Neural cell (in vitro differentiated cells): Measurements from ENCODE around the gene CYP2E1. TPM values are rescaled to one million over a fixed set of nuclear protein-coding genes. Genes with fewer than 3 reads are reported as not detected.

ENCODE experiments used
- H2AFZ ChIP-seq: fragments of 200-600, 300-800 bp; sonication (generic), shearing (Covaris generic); 2 replicates; pipeline ENCODE4 v1.6.0; 2014; ENCODE audit warnings: low read depth, mild to moderate bottlenecking, antibody characterized with exemption, low read length, moderate library complexity
- H3F3A ChIP-seq: fragments of 200-600 bp; shearing (Covaris generic); 2 replicates; pipeline ENCODE4 v1.6.1; 2016; ENCODE audit warnings: mild to moderate bottlenecking, moderate library complexity, mixed read lengths, antibody characterized with exemption, low read length; ENCODE audit not compliant: insufficient read depth, poor library complexity, severe bottlenecking
- H3K27ac ChIP-seq: fragments of 200-600, 300-800 bp; sonication (generic), shearing (Covaris generic); 2 replicates; pipeline ENCODE4 v1.5.1; 2014; ENCODE audit warnings: mild to moderate bottlenecking, low read length, moderate library complexity
- H3K27me3 ChIP-seq: fragments of 300-800, 200-600 bp; sonication (generic), shearing (Covaris generic); 2 replicates; pipeline ENCODE4 v1.6.0; 2014; ENCODE audit warnings: mild to moderate bottlenecking, low read depth, low read length, moderate library complexity; ENCODE audit not compliant: insufficient read depth
- H3K36me3 ChIP-seq: fragments of 300-800, 200-600 bp; sonication (generic), shearing (Covaris generic); 2 replicates; pipeline ENCODE4 v1.5.1; 2014; ENCODE audit warnings: mild to moderate bottlenecking, antibody characterized with exemption, low read length, moderate library complexity; ENCODE audit not compliant: insufficient read depth
- H3K4me2 ChIP-seq: fragments of 300-800, 200-600 bp; sonication (generic), shearing (Covaris generic); 2 replicates; pipeline ENCODE4 v1.6.0; 2014; ENCODE audit warnings: mild to moderate bottlenecking, low read length
- H3K4me3 ChIP-seq: fragments of 300-800, 200-600 bp; sonication (generic), shearing (Covaris generic); 2 replicates; pipeline ENCODE4 v1.5.1; 2014; ENCODE audit warnings: mild to moderate bottlenecking, low read length, moderate library complexity
- H3K79me2 ChIP-seq: fragments of 200-600 bp; shearing (Covaris generic); replicated peaks from 2 replicates; pipeline ENCODE4 v1.6.0; 2014; ENCODE audit warnings: mild to moderate bottlenecking, low read length, moderate library complexity; ENCODE audit not compliant: insufficient read depth
- H3K9ac ChIP-seq: fragments of 300-800, 200-600 bp; sonication (generic), shearing (Covaris generic); 2 replicates; pipeline ENCODE4 v1.6.1; 2016; ENCODE audit warnings: mild to moderate bottlenecking, low read length, mixed read lengths
- H3K9me2 ChIP-seq: fragments of 200-600 bp; shearing (Covaris generic); 2 replicates; pipeline ENCODE4 v1.6.1; 2016; ENCODE audit warnings: mild to moderate bottlenecking, low read length, mixed read lengths; ENCODE audit not compliant: insufficient read depth
- H3K9me3 ChIP-seq: fragments of 200-600, 300-800 bp; sonication (generic), shearing (Covaris generic); 2 replicates; pipeline ENCODE4 v1.6.1; 2016; ENCODE audit warnings: mild to moderate bottlenecking, mixed run types, low read length, moderate library complexity, mixed read lengths
- H4K20me1 ChIP-seq: fragments of 200-600 bp; shearing (Covaris generic); 2 replicates; pipeline ENCODE4 v1.6.1; 2016; ENCODE audit warnings: mild to moderate bottlenecking, mixed run types; ENCODE audit not compliant: insufficient read depth
- CTCF ChIP-seq: fragments of 450-650 bp; IDR thresholded peaks from 2 replicates; pipeline ENCODE4 v1.5.1; 2014; ENCODE audit warnings: antibody characterized with exemption, mild to moderate bottlenecking, moderate library complexity; ENCODE audit not compliant: poor library complexity, severe bottlenecking
- EP300 ChIP-seq: fragments of 450-650 bp; conservative IDR thresholded peaks from 2 replicates; pipeline ENCODE4 v1.6.1; 2014; ENCODE audit warnings: antibody characterized with exemption, mild to moderate bottlenecking, moderate library complexity; ENCODE audit not compliant: poor library complexity, severe bottlenecking
- EZH2 ChIP-seq: fragments of 200-600, 300-800 bp; shearing (Covaris generic), sonication (generic); IDR thresholded peaks from 2 replicates; pipeline ENCODE4 v1.6.1; 2014; ENCODE audit warnings: antibody characterized with exemption, low read length, borderline replicate concordance, mild to moderate bottlenecking; ENCODE audit not compliant: insufficient read depth, poor library complexity, severe bottlenecking
- MXI1 ChIP-seq: fragments of 450-650 bp; conservative IDR thresholded peaks from 2 replicates; pipeline ENCODE4 v1.6.1; 2014; ENCODE audit warnings: antibody characterized with exemption, mild to moderate bottlenecking; ENCODE audit not compliant: poor library complexity, severe bottlenecking
- POLR2AphosphoS5 ChIP-seq: IDR thresholded peaks from 2 replicates; pipeline ENCODE4 v1.6.1; 2012
- RAD21 ChIP-seq: fragments of 450-650 bp; conservative IDR thresholded peaks from 2 replicates; pipeline ENCODE4 v1.6.1; 2014; ENCODE audit warnings: antibody characterized with exemption, mild to moderate bottlenecking, moderate library complexity
- REST ChIP-seq: IDR thresholded peaks from 2 replicates; pipeline ENCODE4 v1.6.1; 2012; ENCODE audit warnings: borderline replicate concordance
- SMC3 ChIP-seq: fragments of 450-650 bp; conservative IDR thresholded peaks from 2 replicates; pipeline ENCODE4 v1.6.1; 2014; ENCODE audit warnings: antibody characterized with exemption, mild to moderate bottlenecking, moderate library complexity; ENCODE audit not compliant: poor library complexity
- TAF1 ChIP-seq: IDR thresholded peaks from 2 replicates; pipeline ENCODE4 v1.6.1; 2012; ENCODE audit warnings: low read depth
- polyA plus RNA-seq: library from polyadenylated mRNA; depleted of rRNA; stranded (reverse); fragments of >200 nt; gene quantifications from 2 replicates; pipeline ENCODE4 v1.2.3, GENCODE V29; 2014

The CYP2E1 gene
- polyA plus RNA-seq, 1 donor from 2014 or later, result 1.7 TPM

GRCh38 chr10:133481657-133482056, 45.5 kb upstream of the CYP2E1 start:
- H4K20me1 ChIP-seq, result no peaks in the 10 kb centered on the region
- H3K9me2 ChIP-seq, result no peaks in the 10 kb centered on the region
- no peak overlapping the region for H3K9ac ChIP-seq
- no peak overlapping the region for H3K27ac ChIP-seq
- TF ChIP-seq POLR2AphosphoS5, result no peak
- no peak for TF ChIP-seq CTCF
- H3K9me3 ChIP-seq, result peaks cover 4% of the 10 kb centered on the region
- H3K36me3 ChIP-seq, result no peaks in the 10 kb centered on the region
- H3K4me3 ChIP-seq, result no peak overlapping the region
- no peaks in the 10 kb centered on the region for H3K79me2 ChIP-seq
- H3K4me2 ChIP-seq, result no peak overlapping the region
- H2AFZ ChIP-seq, result no peak overlapping the region
- H3F3A ChIP-seq, result no peaks in the 10 kb centered on the region
- H3K27me3 ChIP-seq, result no peaks in the 10 kb centered on the region

GRCh38 chr10:133484818-133485217, 42.3 kb upstream of the CYP2E1 start:
- no peak overlapping the region for H3K4me3 ChIP-seq
- H3K9me3 ChIP-seq, result peaks cover 16% of the 10 kb centered on the region
- H4K20me1 ChIP-seq, result no peaks in the 10 kb centered on the region
- no peak overlapping the region for H3K4me2 ChIP-seq
- H3K79me2 ChIP-seq, result no peaks in the 10 kb centered on the region
- no peaks in the 10 kb centered on the region for H3K9me2 ChIP-seq
- no peak overlapping the region for H3K27ac ChIP-seq
- H3F3A ChIP-seq, result no peaks in the 10 kb centered on the region
- H3K36me3 ChIP-seq, result no peaks in the 10 kb centered on the region
- H3K9ac ChIP-seq, result no peak overlapping the region
- TF ChIP-seq RAD21, result no peak
- no peak for TF ChIP-seq EP300
- TF ChIP-seq POLR2AphosphoS5, result no peak
- no peak for TF ChIP-seq EZH2
- no peak for TF ChIP-seq CTCF
- no peak for TF ChIP-seq REST
- TF ChIP-seq TAF1, result no peak
- TF ChIP-seq SMC3, result no peak
- no peak for TF ChIP-seq MXI1
- H2AFZ ChIP-seq, result no peak overlapping the region
- H3K27me3 ChIP-seq, result no peaks in the 10 kb centered on the region
